Astrocyte of the spinal cord (primary cell): ENCODE measurements around the gene MYO7B.

ENCODE experiments used
- DNase-seq: peaks from one replicate; pipeline ENCODE4 v3.0.0; 2011; ENCODE audit warnings: low read depth, low spot score
- H3K4me3 ChIP-seq: 2 replicates; pipeline ENCODE4 v1.5.1; 2011; ENCODE audit warnings: low read depth, mild to moderate bottlenecking, low read length, moderate library complexity
- CTCF ChIP-seq: IDR thresholded peaks from 2 replicates; pipeline ENCODE4 v1.5.1; 2012; ENCODE audit warnings: low read depth, mild to moderate bottlenecking, low read length, inconsistent platforms
- in situ Hi-C: cut with HindIII; loops from 2 replicates; pipeline ENCODE4 v1.10.0; 2017; ENCODE audit warnings: low sequenced_read_pairs

The MYO7B gene

DNA sequence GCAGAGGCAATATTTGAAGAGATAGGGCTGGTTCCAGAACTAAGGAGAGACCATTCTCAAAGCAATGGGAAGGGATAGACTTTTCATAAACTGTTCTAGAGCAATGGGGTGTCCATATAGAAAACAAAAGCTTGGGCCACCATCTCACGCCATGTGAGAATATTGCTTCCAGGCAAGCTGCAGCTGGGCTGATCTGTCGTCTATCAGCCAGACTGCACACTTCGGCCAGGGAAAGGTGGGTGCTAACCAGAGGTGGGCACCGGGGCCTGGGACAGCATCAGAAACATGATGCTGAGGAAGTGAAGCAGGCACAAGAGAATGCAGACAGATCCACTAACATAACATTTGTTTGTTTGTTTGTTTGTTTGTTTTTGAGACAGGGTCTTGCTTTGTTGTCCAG lies 43.7 kb downstream of the MYO7B start:
- no peak for DNase-seq
- TF ChIP-seq CTCF: no peak
- H3K4me3 ChIP-seq: no peak overlapping the region
- in situ Hi-C loops: no loop called here

DNA sequence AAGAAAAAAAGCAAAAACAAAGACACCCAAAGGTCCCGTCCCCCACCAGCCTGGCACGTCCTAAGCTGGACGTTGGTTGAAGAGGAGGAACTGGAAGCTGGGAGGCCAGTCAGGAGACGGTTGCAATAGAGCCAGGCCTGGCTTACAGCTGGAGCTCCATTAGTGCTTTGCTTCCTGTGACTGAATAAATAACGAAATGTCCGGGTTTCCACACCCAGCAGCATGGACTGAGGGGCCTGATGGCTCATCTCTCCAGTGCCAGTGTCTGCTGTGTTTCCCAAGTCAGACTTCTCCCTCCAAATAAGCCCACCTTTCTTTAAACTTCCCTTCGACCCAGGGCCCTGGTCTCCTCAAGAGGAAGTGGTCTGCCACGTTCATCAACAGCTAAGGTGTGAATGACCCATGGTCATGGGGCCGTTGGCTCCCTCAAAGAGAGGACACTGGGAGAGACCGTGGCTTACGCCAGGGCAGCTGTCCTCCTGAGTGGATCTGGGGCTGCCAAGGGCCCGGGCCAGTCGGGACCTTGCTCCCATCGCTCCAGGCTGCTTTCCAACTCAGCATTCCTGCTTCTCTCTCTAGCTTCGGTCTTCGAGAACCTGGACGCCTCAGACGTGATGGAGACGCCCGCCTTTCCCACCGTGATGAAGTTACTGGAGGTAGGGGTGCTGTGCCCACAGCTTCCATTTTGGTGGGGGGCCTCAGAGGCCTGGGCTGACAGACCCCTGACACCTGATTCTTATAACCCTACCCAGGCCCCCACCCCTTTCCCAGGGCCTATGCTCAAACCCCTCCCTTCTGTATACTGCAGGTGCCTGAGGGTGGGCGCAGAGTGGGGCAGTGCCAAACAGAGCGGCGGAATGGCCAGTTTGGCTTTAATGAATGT lies 44.9 kb downstream of the MYO7B start:
- H3K4me3 ChIP-seq: no peak overlapping the region
- TF ChIP-seq CTCF: no peak
- DNase-seq: no peak
- in situ Hi-C loops: no loop called here

GRCh38 chr2:127581050-127581345 lies 45.5 kb downstream of the MYO7B start:
- no peak overlapping the region for H3K4me3 ChIP-seq
- DNase-seq: no peak
- TF ChIP-seq CTCF: no peak
- in situ Hi-C loops: no loop called here

- DNase-seq: no peak
- in situ Hi-C loops: no loop called here
- no peak overlapping the region for H3K4me3 ChIP-seq
- no peak for TF ChIP-seq CTCF
Observed at GRCh38 chr2:127581516-127582490, 46.3 kb downstream of the MYO7B start.

- no peak for DNase-seq
- TF ChIP-seq CTCF: no peak
- in situ Hi-C loops: no loop called here
- H3K4me3 ChIP-seq: no peak overlapping the region
Observed at GRCh38 chr2:127582863-127583861, 47.7 kb downstream of the MYO7B start.

GRCh38 chr2:127584047-127584446 lies 48.6 kb downstream of the MYO7B start:
- H3K4me3 ChIP-seq: no peak overlapping the region
- TF ChIP-seq CTCF: no peak
- no peak for DNase-seq
- in situ Hi-C loops: no loop called here
